ENCODE results near the gene ZFAND2A.

ZFAND2A gene

GRCh38 chr7:1176891-1177373 lies 16.9 kb upstream of the ZFAND2A start (continued):
- TF ChIP-seq ZNF302 (tag by site-specific recombination; IDR thresholded peaks at IDR 0.05; ENCODE audit: low read depth) (no peak), ZNF114 (tag by site-specific recombination; IDR thresholded peaks at IDR 0.05) (no peak), ZNF146 (tag by site-specific recombination; IDR thresholded peaks at IDR 0.05) (no peak), ZSCAN5A (tag by site-specific recombination; IDR thresholded peaks at IDR 0.05) (no peak), GLIS1 (tag by site-specific recombination; IDR thresholded peaks at IDR 0.05) (no peak), ZSCAN30 (tag by site-specific recombination; IDR thresholded peaks at IDR 0.05) (0 out of 2 replicates have a peak, but pooled peaks have one; percentile 64), OSR2 (tag by site-specific recombination; IDR thresholded peaks at IDR 0.05) (no peak), HOXC10 (CRISPR knock-in tag; IDR thresholded peaks at IDR 0.05) (no peak), ZNF175 (tag by site-specific recombination; IDR thresholded peaks at IDR 0.05) (no peak), ZNF133 (tag by site-specific recombination; IDR thresholded peaks at IDR 0.05) (no peak), ZNF585B (tag by site-specific recombination; IDR thresholded peaks at IDR 0.05) (no peak), HIC1 (tag by site-specific recombination; IDR thresholded peaks at IDR 0.05) (peak; percentile 36; the same call in 1 of the 2 replicates), MYNN (tag by site-specific recombination; IDR thresholded peaks at IDR 0.05; ENCODE audit: borderline replicate concordance) (no peak), ZBTB17 (tag by site-specific recombination; IDR thresholded peaks at IDR 0.05) (no peak), ZBTB7A (tag by site-specific recombination; IDR thresholded peaks at IDR 0.05; ENCODE audit: low read depth) (no peak), ZNF747 (tag by site-specific recombination; IDR thresholded peaks at IDR 0.05) (no peak), ZNF157 (tag by site-specific recombination; IDR thresholded peaks at IDR 0.05) (no peak), GLI2 (tag by site-specific recombination; IDR thresholded peaks at IDR 0.05; ENCODE audit: borderline replicate concordance, low read depth) (no peak), ZFHX2 (tag by site-specific recombination; conservative IDR thresholded peaks at IDR 0.05) (peak; percentile 68), ZNF394 (tag by site-specific recombination; IDR thresholded peaks at IDR 0.05; ENCODE audit: borderline replicate concordance) (no peak), SCRT2 (tag by site-specific recombination; IDR thresholded peaks at IDR 0.05) (no peak), ZNF600 (tag by site-specific recombination; IDR thresholded peaks at IDR 0.05) (no peak), ZNF350 (tag by site-specific recombination; IDR thresholded peaks at IDR 0.05) (no peak), ZNF560 (tag by site-specific recombination; IDR thresholded peaks at IDR 0.05; ENCODE audit: borderline replicate concordance) (no peak), ZNF623 (tag by site-specific recombination; IDR thresholded peaks at IDR 0.05) (no peak), ZNF792 (tag by site-specific recombination; IDR thresholded peaks at IDR 0.05) (no peak), ZNF362 (tag by site-specific recombination; IDR thresholded peaks at IDR 0.05) (no peak), ZBTB8A (tag by site-specific recombination; IDR thresholded peaks at IDR 0.05) (peak; percentile 14; the same call in 1 of the 2 replicates)
- TF ChIP-seq, protein P1, sequence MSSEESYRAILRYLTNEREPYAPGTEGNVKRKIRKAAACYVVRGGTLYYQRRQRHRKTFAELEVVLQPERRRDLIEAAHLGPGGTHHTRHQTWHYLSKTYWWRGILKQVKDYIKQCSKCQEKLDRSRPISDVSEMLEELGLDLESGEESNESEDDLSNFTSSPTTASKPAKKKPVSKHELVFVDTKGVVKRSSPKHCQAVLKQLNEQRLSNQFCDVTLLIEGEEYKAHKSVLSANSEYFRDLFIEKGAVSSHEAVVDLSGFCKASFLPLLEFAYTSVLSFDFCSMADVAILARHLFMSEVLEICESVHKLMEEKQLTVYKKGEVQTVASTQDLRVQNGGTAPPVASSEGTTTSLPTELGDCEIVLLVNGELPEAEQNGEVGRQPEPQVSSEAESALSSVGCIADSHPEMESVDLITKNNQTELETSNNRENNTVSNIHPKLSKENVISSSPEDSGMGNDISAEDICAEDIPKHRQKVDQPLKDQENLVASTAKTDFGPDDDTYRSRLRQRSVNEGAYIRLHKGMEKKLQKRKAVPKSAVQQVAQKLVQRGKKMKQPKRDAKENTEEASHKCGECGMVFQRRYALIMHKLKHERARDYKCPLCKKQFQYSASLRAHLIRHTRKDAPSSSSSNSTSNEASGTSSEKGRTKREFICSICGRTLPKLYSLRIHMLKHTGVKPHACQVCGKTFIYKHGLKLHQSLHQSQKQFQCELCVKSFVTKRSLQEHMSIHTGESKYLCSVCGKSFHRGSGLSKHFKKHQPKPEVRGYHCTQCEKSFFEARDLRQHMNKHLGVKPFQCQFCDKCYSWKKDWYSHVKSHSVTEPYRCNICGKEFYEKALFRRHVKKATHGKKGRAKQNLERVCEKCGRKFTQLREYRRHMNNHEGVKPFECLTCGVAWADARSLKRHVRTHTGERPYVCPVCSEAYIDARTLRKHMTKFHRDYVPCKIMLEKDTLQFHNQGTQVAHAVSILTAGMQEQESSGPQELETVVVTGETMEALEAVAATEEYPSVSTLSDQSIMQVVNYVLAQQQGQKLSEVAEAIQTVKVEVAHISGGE (tag by site-specific recombination; conservative IDR thresholded peaks at IDR 0.05; ENCODE audit: low read depth), result no peak
- TF ChIP-seq, protein P2, sequence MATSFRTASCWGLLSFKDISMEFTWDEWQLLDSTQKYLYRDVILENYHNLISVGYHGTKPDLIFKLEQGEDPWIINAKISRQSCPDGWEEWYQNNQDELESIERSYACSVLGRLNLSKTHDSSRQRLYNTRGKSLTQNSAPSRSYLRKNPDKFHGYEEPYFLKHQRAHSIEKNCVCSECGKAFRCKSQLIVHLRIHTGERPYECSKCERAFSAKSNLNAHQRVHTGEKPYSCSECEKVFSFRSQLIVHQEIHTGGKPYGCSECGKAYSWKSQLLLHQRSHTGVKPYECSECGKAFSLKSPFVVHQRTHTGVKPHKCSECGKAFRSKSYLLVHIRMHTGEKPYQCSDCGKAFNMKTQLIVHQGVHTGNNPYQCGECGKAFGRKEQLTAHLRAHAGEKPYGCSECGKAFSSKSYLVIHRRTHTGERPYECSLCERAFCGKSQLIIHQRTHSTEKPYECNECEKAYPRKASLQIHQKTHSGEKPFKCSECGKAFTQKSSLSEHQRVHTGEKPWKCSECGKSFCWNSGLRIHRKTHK (tag by site-specific recombination; IDR thresholded peaks at IDR 0.05), result no peak
- TF ChIP-seq, protein P3, sequence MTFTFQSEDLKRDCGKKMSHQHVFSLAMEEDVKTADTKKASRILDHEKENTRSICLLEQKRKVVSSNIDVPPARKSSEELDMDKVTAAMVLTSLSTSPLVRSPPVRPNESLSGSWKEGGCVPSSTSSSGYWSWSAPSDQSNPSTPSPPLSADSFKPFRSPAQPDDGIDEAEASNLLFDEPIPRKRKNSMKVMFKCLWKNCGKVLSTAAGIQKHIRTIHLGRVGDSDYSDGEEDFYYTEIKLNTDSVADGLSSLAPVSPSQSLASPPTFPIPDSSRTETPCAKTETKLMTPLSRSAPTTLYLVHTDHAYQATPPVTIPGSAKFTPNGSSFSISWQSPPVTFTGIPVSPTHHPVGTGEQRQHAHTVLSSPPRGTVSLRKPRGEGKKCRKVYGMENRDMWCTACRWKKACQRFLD (tag by site-specific recombination; IDR thresholded peaks at IDR 0.05), result no peak
